NCI-H146 treated with DMSO at 0.1 percent for 48 hours (cell line): ENCODE results near the gene OPTC.

Experiments
- DNase-seq: peaks from one replicate; lab custom pipeline; 2025; ENCODE audit not compliant: unreplicated experiment; lab: John Stamatoyannopoulos, UW

OPTC gene

DNA sequence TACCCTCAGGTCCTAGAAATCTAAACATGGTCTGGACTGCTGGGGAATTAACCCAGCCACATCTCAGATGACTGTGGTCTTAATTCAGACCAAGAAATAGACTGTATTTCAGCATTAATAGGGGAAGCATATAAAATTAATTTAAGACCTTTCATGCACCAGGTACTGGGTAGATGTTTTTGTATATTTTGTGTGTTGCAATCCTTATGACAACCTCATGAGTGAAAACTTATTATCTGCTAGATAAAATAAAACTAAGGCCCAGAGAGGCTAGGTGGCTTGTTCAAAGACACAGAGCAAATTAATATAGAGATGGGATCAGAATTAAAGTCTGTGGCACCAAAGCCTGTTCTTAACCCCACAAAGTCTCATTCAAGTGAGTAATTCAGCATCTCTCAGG is 40.1 kb downstream of the OPTC start:
- DNase-seq: no peak

DNA sequence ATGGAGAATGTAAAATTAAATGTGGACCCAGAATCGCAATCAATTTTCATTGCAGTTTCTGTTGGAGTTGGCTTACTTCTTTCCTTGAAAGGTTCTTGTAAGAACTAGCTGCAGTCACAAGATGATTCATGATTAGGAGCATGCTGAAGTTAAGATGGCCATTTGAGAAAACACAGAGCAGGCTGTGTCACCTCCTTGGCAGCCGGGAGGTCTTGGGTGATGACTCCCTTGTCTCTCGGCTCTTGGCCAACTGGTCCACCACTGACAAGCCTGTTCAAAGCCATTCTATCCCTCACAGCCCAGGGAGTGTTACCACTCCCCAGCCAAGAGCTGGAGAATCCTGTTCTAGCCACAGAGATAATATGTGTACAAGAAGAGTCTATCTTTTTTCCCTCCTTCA is 40.6 kb downstream of the OPTC start:
- no peak for DNase-seq

DNA sequence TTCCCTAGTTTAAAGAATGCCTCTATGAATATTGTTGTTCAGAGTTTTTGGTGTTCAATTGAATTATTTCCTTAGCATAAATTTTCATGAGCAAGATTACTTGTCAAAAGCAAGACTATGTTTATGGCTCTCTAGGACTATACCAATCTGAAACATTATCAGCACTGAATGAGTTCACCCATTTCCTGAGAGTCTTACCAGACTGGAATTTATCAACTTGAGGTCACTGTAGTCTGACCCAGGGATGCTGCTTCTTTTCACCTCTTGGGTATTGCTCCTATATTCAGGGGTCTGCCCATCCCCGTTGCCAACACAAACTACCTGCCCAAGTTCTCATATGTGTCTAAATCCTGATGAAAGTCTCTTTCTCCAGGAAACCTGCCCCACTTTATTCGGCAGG is 42.6 kb downstream of the OPTC start:
- no peak for DNase-seq

DNA sequence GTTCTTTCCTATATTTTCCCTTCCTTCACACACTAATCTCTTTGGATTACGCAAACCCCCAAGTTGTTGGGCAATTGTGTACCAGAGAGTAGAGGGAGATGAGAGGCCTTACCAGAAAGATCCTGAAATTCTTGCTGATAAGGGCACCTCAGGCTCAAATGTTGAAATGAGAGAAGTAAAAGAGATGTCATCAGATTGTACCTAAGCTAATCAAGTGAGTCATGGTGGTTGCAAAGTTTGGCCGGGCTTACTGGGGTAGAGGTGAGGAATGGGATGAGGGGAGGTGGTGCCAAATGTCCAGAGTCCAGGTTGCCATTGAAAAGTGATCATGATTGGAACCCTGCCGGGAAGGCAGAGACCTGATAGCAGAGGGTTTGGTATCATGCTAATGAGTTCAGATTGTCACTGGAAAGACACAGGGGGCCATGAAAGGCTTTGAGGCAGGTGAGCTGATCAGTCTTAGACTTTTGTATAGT is 43.1 kb downstream of the OPTC start:
- DNase-seq: peak; percentile 84

DNA sequence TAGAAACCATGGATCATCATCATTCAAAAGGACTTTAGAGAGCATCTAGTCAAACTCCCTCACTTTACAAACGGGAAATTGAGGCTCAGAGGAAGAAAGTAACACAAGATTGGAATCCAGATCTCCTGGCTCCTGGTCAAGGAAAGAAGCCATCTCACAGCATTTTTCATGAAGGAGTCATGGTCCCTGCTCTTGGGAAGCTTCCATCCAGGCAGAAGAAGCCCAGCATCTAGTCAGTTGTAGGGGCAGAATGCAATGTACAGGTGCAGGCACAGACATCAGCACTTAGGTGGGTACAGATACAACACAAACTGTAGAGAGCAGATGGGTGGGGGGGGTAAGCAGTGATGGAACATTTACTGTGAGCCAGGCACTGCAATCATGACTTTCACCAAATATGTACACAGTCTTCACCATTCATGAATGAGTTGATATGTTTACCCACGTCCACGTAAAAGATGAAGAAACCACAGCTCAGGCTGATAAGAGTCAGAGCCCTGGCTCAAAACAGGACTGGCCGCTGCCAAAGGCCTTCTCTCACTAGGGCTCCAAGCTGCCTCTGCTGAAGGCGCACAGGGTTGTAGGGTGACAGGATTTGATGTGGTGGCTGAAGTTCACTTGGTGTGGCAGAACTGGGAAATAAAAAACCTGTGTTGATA is 44.0 kb downstream of the OPTC start:
- DNase-seq: peak; percentile 88

DNA sequence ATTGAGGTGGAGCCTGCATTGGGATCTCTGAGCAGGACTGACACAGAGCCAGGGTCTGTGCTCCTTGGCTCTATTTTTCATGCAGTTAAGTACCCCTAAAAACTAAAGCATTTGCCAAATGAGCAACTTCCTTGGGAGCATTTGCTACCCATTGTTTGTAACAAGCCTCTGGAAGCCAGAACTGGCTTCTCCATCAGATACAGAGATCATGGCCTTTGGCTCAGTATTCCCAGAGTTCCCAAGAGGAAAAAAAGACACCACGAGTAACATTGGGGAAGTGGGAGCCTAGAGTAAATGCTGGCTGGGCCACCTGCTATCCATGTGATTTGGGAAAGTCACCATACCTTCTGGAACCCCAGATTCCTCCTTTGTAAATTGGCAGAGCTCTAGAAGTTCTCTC is 44.8 kb downstream of the OPTC start:
- DNase-seq: no peak

DNA sequence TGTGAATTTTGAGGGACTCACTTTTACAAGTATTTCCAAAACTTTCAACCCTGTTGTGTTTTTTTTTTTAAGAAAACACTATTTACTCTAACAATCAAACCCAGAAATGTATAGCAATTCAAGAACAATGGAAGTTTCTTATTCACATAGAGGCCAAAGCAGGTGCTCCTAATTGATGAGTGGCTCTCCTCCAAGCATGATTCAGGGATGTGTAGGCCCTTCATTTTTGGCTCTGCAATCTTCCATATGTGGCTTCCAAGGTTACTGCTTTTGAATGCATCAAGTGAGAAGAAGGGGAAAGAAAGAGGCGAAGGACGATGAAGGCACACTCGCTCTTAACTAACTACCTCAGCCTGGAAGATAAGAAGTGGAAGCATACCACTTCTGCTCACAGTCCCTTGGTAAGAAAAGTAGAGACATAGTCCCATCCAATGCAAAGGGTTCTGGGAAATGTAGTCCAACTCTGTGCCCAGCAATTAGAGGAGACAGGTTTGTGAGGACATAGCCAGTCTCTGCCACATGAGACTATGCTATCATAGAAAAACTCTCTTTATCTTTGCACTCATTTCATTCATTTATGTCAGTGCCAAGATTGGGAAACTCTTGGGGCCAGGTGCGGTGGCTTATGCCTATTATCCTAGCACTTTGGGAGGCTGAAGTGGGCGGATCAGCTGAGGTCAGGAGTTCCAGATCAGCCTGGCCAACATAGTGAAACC is 46.0 kb downstream of the OPTC start:
- DNase-seq: no peak

DNA sequence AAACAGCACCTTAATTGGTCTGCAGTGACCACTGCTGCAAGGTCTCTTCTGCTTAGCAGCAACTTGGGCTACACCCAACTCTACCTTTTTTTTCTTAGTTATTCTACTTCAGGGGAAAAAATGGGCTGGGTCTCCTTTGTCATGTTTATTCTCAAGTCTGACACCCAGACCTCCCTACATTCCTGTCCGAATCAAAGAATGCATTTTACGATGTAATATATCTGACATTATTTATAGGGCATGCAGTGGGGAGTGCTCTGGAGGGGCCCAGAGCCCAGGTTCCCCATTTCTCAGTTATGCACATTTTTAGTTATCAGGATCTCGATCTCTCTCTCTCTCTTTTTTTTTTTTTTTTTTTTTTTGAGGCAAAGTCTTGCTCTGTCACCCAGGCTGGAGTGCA is 50.5 kb downstream of the OPTC start:
- DNase-seq: no peak

DNA sequence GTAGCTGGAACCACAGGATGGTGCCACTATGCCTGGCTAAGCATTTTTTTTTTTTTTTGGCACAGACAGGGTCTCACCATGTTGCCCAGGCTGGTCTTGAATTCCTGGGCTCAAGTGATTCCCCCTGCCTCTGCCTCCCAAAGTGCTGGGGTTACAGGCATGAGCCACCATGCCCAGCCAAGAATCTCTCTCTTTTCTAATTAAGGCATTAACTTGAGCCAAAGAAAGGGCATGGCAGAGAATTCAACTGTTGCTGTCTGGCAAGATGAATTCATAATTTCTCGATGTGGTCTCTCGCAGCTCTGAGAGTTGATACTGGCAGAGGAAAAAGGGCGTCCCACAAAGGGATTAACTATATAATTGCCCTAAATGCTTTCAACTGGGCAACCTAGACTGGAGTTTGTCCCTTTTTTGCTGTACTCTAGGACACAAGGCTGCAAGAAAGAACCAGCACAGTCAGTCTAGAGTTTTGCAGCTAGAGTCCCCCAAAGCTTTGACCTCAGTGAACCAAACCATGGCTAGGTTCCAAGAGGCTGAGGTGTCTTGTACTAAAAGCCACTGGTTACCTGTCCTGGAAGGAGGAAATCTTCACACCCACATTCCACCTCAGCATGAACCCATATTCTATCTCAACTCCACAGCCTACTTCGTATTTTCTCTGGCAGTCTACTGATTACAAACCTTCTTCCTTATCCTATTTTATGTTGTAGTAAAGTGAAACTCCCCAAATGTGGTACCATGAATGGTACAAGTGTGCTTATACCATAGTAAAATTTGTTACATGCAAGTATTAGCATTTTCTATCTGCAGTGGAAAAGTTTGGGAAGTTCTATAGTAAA is 51.2 kb downstream of the OPTC start:
- DNase-seq: no peak

DNA sequence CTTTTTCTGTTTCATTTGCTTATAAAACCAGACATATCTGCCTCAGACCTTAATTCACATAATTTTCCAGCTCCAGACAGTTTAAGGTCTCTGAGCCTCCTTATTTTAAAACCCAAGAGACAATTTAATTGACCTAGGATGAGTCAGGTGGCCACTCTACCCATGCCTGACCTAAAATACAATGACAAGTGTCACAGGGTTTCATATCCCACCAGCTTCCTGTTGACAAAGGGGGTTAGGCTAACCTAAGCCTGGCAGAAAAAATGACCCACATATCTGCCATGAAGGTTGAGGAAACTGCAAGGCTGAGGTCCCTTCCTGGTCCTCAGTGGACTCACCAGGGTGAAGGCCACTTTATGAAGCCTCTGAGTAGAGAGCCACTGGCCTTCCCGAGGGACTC is 52.3 kb downstream of the OPTC start:
- no peak for DNase-seq

DNA sequence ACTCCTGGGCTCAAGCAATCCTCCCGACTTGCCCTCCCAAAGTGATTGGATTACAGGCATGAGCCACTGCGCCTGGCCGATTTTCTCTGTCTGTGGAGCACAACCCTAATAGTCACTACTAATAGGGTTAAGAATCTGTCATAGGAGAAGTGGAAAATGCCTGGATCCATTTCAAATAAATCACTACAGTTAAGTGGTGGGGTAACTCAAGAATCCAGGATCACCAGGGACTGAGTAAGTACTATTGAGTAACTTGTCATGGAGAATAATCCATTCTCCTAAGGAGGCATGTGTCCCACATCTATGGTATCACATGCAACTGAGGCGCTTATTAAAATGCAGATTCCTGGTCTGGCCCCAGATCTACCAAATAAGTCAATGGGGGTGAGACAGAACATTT is 53.2 kb downstream of the OPTC start:
- DNase-seq: no peak

DNA sequence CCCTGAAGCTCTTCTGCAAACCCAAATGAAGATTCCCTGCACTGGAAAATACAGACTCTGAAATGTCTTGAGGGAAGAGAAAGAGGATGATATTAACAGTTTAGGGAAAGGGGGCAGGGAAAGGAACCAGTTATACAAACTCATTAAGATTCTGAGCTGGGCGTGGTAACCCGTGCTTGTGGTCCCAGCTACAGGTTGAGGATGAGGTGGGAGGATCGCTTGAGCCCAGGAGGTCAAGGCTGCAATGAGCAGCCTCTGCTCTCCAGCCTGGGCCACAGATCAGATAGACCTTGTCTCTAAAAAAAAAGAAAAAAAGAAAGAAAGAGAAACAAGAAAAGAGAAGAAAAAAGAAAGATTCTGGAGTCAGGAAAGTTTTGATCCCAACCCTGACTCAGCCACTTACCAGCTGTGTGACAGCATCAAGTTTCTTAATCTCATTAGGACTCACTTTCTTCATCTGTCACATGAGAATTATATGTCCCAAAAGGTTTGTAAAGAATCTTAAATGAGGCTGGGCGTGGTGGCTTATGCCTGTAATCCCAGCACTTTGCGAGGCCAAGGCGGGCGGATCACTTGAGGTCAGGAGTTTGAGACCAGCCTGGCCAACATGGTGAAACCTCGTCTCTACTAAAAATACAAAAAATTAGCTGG is 53.9 kb downstream of the OPTC start:
- no peak for DNase-seq

DNA sequence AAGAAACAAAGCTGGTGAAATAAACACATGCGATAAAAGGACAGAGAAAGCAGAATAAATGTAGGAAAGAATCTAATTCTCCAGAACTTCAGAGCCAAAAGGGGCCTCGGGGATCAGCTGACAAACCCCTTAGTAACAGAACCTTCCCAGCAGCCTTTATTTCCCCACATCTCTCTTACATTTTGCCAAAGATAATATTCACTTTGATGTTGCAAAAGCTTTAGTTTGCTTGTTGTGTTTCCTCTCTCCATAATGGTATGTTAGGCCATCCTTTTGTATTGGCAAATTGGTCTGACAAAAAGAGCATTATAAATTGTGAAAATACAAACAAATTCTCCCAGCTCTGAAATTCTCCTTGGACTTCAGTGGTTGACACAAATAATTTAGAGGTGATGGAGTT is 54.9 kb downstream of the OPTC start:
- no peak for DNase-seq

DNA sequence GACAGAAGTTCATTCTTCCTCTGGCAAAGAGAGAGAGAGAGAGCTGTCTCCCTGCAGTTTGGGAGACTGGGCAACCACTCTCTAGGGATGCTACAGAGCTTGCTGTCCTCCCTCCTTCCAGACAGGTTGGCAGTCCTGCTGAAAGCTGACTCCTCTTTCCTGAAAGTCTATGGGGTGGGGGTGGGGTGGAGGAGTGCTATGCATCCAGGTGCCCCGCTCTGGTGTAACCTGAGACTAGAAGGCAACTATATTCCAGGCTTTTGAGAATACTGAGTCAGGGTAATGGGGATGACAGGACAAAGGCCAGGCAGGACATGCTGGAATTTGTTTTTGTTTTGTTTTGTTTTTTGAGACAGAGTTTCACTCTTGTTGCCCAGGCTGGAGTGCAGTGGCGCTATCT is 55.4 kb downstream of the OPTC start:
- peak; percentile 10 for DNase-seq

DNA sequence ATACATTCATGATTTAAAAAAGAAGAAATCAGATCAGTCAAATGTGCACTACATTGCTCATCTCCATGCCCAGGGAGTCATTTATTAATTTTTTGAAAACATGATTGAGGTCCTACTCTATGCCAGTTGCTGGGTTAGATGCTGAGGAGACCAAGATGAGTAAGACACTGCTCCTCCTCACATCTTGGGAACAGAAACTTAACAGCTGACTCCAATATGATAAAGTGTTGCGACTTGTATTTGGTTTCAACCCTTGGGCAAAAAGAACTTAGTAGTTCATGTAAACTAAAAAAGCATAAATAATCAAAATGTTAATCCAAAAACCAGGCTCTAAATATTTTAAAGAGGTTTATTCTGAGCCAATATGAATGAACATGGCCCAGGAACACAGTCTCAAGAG is 56.9 kb downstream of the OPTC start:
- no peak for DNase-seq

DNA sequence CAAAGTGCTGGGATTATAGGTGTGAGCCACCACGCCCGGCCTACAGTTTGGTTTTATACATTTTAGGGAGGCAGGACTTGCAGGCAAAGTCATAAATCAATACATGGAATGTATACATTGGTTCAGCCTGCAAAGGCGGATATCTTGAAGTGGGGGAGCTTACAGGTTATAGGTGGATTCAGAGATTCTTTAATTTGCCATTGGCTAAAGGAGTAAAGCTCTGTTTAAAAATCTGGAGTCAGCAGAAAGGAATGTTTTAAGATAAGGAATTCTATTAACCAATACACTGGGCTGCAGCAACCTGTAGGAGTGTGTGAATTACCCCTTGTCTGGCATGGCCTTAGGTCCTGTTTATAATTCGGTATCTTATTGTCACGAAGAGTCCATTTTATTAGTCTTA is 57.6 kb downstream of the OPTC start:
- no peak for DNase-seq

DNA sequence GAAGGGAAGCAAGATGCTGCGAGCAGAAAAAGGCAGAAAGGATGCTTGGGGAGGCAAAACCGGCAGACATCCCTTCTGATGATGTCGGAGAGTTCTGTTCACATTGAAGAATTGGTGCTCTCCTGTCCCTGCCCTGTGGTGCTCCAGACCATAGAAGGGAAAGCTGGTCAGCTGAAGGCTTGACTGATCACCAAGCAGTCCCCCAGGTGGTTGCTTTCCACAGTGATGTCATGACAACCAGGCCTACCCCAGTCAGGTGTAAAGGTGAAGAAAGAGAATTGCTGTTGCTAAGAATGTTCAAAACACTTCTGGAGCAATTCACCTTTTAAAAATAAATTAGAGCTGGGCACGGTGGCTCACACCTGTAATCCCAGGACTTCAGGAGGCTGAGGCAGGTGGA is 59.5 kb downstream of the OPTC start:
- DNase-seq: no peak

DNA sequence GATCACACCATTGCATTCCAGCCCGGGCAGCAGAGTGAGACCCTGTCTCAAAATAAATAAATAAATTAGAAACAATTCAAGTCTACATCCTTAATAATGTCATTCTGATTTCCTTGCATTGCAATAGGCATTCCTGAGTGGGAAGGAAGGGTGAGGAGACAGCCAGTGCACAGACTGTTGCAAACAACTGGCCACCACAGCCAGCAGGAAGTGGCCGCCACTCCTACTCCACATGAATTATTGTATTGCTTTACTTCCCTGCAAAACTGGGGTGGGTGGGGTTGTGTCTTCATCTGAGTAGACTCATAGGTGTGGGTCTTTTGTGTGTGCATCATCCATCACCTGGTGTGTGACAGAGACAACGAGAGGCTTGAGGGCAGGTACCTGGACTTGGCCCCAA is 60.1 kb downstream of the OPTC start:
- no peak for DNase-seq

DNA sequence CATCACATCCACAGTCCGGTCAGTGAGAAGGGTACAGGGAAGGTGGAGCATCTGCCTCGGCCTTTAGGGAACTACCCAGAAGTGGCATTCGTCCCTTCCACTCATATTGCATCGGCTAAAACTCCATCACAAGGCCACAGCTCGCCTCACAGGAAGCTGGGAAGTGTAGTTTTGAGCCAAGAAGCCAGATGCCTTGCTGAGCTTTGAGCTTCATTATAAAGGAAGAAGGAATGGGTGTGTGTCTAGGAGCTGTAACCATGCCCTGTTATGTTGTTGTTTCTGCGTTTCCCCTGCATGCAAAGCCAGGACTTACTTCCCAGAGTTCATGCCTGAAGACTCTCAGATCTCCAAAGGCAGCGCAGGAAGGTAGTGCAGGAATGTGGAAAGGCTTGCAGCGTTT is 61.1 kb downstream of the OPTC start:
- DNase-seq: no peak

DNA sequence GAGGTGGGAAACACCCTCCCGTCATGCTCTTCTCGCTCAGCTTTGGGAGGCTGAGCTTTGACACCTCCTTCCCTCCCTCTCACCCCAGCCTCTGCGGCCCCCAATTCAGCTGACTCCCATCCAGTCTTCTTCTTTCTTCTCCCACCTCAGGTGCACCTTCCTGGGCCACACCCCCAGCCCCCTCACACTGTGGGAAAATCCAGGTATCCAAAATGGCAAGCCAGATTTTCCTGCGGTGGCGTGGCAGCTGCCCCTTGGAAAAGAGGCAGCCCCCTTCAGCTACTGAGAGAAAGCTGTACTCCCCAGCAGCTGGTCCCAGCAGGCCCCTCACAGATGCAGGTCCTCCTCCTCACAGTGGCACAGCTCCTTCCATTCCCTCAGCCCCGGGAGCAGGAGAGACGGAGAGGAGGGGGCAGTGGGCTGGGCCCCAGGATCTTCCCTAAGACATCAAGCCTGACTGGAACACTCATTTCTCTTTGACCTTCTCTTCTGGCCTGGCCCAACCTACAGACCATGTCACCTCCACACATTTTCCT is 61.6 kb downstream of the OPTC start:
- DNase-seq: no peak
